Midbrain (tissue), 1 donor: ENCODE data around the gene RARA.
A peak's percentile ranks its signal among the peaks of the same experiment; 100 is the strongest.

Experiments
- DNase-seq: peaks from one replicate; lab custom pipeline; 2025; lab: John Stamatoyannopoulos, UW

Gene RARA

GRCh38 chr17:40315678-40316570 lies 6.9 kb downstream of the RARA start:
- no peak for DNase-seq

GRCh38 chr17:40316571-40317344 lies 7.8 kb downstream of the RARA start:
- DNase-seq: no peak

GRCh38 chr17:40317345-40317873 lies 8.4 kb downstream of the RARA start:
- no peak for DNase-seq

- DNase-seq: peak; percentile 93
Observed at GRCh38 chr17:40317880-40318829, 9.2 kb downstream of the RARA start.

GRCh38 chr17:40318830-40319391 lies 9.9 kb downstream of the RARA start:
- DNase-seq: no peak

GRCh38 chr17:40319651-40320540 lies 10.9 kb downstream of the RARA start:
- no peak for DNase-seq

- DNase-seq: no peak
Observed at GRCh38 chr17:40320756-40321523, 12.0 kb downstream of the RARA start.

- no peak for DNase-seq
Observed at GRCh38 chr17:40321524-40321929, 12.5 kb downstream of the RARA start.

- DNase-seq: no peak
Observed at GRCh38 chr17:40321961-40322357, 13.0 kb downstream of the RARA start.

- DNase-seq: peak; percentile 61
Observed at GRCh38 chr17:40322358-40323315, 13.7 kb downstream of the RARA start.

- DNase-seq: no peak
Observed at GRCh38 chr17:40323391-40324381, 14.7 kb downstream of the RARA start.

GRCh38 chr17:40325156-40326013 lies 16.4 kb downstream of the RARA start:
- no peak for DNase-seq

GRCh38 chr17:40326014-40326831 lies 17.2 kb downstream of the RARA start:
- no peak for DNase-seq

GRCh38 chr17:40326832-40327199 lies 17.8 kb downstream of the RARA start:
- DNase-seq: no peak

GRCh38 chr17:40327244-40327729 lies 18.3 kb downstream of the RARA start:
- DNase-seq: no peak
